GM19467 (cell line): Measurements from ENCODE around the gene RGS9.
"Not testable (repeated sequence)": the region's sequence is repeated elsewhere in the genome, so short reads cannot be mapped to it uniquely, and the experiment has no call there.

Experiments
- ATAC-seq: cut with Tn5 transposase; IDR thresholded peaks from one replicate; pipeline ENCODE4 v1.9.1; 2021; ENCODE audit warnings: mild to moderate bottlenecking, moderate library complexity; ENCODE audit not compliant: unreplicated experiment

Gene RGS9

GRCh38 chr17:65137021-65137939, at the start of gene RGS9:
Gene RGS9, plus strand, starts transcription at chr17:65137370. Its CDS starts 171 bp downstream, at chr17:65137541.
- peak; percentile 86 for ATAC-seq

DNA sequence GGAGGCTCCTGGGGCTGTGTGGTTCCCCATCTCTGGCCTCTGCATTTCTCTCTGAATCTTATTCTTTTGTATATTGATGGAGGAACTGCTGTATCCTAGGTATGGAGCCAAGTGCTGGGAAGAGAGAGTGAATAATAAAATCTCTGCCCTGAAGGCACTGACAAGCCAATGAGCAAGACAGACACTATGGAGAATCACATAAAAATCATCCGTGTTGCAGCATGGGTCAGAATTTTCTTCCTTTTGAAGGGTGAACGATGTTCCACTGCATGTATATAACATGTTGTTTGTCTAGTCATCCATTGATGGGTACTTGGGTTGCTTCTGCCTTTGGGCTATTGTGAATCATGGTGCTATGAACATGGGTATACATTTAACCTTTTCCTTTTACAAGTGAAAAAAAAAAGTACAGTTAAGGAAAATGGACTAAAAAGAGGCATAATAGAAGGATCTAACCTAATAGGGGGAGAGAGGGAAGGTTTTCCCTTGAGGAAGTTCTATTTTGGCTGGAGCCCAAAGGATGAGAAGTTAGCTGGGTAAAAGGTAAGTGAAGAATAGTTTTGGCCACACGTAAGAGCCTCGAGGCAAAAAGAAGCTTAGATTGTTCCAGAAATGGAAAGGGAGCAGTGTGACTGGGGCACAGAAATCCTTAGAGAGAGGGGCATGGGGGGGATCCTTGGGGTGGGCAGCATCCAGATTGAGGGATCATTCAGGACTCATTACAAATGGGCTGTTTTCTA, 48.4 kb upstream of the RGS9 start:
- ATAC-seq: no peak

GRCh38 chr17:65092262-65092661, 44.9 kb upstream of the RGS9 start:
- ATAC-seq: no peak

GRCh38 chr17:65092721-65093356, 44.3 kb upstream of the RGS9 start:
- not testable (repeated sequence) for ATAC-seq

DNA sequence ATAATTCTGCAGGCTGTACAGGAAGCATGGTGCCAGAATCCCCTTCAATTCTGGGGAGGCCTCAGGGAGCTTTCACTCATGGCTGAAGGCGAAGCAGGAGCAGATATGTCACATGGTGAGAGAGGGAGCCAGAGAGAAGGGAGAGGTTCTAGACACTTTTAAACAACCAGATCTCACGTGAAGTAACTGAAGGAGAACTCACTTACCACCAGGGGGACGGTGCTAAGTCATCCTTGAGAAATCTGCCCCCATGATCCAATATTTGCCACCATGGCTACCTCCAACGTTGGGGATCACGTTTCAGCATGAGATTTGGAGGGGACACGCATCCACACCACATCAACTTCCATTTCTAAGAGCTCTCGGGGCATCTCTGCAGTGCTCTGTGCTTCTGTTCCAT, 43.2 kb upstream of the RGS9 start:
- no peak for ATAC-seq

DNA sequence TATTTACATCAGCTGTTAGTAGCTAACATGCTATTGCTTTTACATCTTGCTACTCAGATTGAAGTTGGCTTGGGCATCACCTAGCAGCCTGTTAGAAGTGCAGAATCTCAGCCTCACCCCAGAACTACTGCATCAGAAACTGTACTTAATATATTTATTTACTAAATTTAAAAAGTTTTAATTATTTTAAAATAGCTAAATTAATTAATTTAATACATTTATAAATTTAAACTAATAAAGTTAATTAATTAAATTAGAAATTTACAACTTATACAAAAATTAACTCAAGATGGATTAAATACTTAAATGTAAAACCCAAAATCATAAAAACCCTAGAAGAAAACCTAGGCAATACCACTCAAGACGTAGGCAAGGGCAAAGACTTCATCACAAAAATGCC, 41.7 kb upstream of the RGS9 start:
- ATAC-seq: no peak

- ATAC-seq: not testable (repeated sequence)
Observed at GRCh38 chr17:65096382-65096781, 40.8 kb upstream of the RGS9 start.

- ATAC-seq: no peak
Observed at GRCh38 chr17:65097110-65097509, 40.1 kb upstream of the RGS9 start.

- no peak for ATAC-seq
Observed at GRCh38 chr17:65099475-65099874, 37.7 kb upstream of the RGS9 start.

DNA sequence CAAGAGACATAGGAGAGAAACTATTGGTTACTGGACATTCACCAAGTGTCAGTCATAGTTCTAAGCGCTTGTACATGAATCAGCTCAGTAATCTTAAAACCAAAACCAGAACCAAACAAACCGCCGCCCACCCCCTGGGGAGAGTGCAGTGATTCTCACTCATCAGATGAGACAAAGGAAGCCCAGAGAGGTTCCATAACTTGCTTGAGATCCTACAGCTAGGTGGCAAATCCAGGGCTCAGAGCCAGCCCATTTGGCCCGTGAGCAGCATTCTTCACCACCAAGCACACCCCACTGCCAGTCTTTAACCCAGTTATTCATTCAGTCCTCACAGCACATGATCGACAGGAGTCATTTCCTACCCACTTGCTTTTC, 37.2 kb upstream of the RGS9 start:
- peak; percentile 68 for ATAC-seq

DNA sequence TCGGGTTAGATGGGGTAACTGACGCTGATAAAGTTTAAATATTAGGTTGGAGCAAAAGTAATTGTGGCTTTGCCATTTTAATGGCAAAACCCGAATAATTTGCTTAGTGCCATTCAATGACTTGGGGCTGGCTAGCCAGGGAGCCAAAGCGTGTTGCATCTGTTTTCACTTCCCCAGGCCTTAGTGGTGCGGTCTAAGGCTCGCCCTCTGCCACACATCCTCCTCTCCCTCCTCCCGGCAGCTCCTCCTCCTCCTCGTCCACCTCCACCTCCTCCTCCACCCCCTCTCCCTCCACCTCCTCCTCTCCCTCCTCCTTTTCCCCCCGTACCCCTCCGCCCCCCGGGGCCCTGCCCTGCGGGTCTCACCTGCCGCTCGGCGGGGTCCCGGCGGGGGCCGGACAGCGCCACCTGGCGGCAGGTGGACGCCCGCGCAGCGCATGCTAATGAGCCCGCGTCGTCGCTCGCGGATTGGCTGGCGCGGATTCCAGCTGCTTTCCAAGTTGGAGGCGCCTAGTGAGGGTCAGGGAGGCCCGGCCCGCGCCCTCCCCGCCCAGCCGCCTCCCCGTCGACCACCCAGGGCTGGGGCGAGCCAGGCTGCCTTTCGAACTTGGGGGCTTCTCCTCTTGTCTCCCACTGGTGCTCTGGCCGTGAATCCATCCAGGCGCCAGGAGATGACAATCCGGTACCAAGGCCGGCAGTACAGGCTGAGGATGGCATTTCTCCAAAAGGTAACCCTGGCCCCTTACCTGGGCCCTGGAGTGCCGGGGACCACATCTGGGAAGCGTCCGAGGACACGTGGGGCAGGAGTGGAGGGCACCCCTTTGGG, 36.6 kb upstream of the RGS9 start:
- peak; percentile 66 for ATAC-seq

GRCh38 chr17:65101371-65101770, 35.8 kb upstream of the RGS9 start:
- ATAC-seq: no peak

DNA sequence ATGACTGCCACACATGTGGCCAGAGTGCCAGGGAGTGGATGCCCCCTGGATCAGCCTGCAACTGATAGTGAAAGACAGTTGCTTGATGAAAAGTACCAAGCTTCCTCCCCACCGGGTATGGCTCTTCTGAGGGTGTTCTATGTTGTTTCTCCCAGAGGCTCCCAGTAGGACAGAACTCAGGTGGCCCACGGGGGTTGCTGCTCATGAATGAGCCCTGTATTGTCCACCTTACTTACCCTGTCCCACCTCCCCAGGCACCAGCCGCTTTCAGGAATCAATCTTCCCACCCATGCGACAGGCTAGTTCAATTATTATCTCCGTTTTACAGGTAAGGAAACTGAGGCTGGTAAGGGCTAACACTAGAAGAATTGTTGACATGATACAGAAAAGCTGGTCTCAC, 34.9 kb upstream of the RGS9 start:
- ATAC-seq: no peak

GRCh38 chr17:65102788-65103187, 34.4 kb upstream of the RGS9 start:
- no peak for ATAC-seq

- ATAC-seq: no peak
Observed at GRCh38 chr17:65103431-65103830, 33.7 kb upstream of the RGS9 start.

GRCh38 chr17:65103896-65104295, 33.3 kb upstream of the RGS9 start:
- no peak for ATAC-seq

- no peak for ATAC-seq
Observed at GRCh38 chr17:65104541-65104940, 32.6 kb upstream of the RGS9 start.

DNA sequence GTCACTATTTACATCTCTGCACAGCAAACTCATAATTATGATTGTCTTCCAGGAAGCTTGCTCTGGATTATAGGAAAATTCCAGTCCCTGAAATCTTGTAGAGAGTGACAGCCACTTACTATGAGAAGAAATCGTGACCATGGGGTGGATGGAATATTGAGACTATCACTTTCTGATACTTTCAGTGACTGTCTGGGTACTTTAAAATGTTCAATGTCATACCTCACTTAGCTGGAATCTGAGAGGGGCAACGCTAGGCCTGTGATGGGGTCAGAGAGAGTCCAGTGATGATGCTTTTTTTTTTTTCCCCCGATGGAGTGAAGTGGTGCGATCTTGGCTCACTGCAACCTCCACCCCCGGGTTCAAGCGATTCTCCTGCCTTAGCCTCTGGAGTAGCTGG, 32.2 kb upstream of the RGS9 start:
- no peak for ATAC-seq

DNA sequence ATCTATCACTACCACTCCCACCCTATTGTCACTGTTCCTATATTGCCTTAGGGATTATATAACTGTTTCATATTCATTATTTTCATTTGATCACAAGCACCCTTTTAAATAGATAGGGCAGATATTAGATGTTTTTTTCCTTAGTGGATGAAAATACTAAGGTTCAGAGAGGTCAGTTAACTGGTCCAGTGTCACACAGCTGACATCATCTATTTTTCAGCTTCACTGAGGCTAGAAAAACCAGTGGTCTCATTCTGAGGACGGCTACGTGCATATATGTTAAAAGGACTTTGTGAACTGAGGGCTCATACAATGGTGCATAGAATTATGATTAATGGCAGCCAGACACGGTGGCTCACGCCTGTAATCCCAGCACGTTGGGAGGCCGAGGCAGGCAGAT, 29.0 kb upstream of the RGS9 start:
- ATAC-seq: no peak

- no peak for ATAC-seq
Observed at GRCh38 chr17:65109543-65109942, 27.6 kb upstream of the RGS9 start.
